ENCODE results near the gene POT1. TPM values are rescaled to one million over a fixed set of nuclear protein-coding genes. Genes with fewer than 3 reads are reported as not detected.
A peak's percentile ranks its signal among the peaks of the same experiment; 100 is the strongest.
"Not testable (repeated sequence)": the region's sequence is repeated elsewhere in the genome, so short reads cannot be mapped to it uniquely, and the experiment has no call there.

POT1 gene, protein sequence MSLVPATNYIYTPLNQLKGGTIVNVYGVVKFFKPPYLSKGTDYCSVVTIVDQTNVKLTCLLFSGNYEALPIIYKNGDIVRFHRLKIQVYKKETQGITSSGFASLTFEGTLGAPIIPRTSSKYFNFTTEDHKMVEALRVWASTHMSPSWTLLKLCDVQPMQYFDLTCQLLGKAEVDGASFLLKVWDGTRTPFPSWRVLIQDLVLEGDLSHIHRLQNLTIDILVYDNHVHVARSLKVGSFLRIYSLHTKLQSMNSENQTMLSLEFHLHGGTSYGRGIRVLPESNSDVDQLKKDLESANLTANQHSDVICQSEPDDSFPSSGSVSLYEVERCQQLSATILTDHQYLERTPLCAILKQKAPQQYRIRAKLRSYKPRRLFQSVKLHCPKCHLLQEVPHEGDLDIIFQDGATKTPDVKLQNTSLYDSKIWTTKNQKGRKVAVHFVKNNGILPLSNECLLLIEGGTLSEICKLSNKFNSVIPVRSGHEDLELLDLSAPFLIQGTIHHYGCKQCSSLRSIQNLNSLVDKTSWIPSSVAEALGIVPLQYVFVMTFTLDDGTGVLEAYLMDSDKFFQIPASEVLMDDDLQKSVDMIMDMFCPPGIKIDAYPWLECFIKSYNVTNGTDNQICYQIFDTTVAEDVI
- 80.9 TPM for total RNA-seq

DNA sequence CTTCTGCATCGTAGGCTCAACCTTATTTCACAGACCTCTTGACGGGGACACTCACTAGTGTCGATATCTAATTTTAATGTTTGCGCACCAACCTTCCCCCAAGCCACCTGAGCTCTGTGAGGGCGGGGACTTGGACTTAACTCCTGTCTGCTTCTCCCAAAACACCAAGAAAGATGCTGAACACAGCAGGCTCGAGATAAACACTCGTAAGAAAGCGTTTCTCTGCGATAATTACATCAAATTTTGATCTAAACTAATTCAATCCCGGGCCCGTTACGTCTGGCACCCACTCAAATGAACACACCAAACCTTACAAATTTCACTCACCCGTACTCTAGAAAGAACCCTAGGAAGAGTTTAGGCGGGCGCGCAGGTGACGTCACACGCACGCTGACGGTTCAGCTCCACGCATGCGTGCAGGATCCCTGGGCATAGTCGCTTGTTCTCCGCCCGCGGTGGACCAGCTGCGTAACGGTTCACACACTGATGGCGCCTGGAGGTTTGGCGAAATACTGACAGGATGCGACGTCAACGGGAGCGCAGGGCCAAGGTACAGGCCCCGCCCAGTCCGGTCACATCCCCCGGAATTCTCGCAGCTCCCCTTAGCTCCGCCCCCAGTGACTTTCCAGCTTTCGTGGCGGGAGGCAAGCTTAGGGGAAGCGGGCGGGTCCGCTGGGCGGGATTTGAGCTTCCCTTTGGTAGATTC is at the start of gene POT1:
Gene POT1, minus strand, starts transcription at position 359 of the 706 bp plus-strand sequence. CDS start 32,652 bp downstream, outside the sequence.
- DNase-seq: peak; percentile 99

DNA sequence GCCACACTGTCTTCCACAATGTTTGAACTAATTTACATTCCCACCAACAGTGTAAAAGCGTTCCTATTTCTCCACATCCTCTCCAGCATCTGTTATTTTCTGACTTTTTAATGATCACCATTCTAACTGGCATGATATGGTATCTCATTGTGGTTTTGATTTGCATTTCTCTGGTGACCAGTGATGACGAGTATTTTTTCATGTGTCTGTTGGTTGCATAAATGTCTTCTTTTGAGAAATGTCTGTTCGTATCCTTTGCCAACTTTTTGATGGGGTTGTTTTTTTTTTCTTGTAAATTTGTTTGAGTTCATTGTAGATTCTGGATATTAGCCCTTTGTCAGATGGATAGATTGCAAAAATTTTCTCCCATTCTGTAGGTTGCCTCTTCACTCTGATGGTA is 45.5 kb upstream of the POT1 start:
- DNase-seq: not testable (repeated sequence)

DNA sequence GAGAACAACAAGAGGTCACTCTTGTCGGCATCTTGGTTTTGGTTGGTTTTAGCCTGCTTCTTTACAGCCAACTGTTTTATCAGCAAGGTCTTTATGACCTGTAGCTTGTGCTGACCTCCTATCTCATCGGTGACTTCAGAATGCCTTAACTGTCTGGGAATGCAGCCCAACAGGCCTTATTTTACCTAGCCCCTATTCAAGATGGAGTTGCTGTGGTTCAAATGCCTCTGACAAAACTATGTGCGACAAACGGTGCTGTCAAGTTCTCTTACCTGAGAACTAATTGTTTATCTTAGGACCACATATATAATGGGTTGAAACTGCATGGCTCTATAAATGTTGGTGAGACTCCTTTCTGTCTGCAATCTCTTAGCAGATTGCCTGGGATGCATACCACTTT is 35.9 kb upstream of the POT1 start:
- DNase-seq: no peak

DNA sequence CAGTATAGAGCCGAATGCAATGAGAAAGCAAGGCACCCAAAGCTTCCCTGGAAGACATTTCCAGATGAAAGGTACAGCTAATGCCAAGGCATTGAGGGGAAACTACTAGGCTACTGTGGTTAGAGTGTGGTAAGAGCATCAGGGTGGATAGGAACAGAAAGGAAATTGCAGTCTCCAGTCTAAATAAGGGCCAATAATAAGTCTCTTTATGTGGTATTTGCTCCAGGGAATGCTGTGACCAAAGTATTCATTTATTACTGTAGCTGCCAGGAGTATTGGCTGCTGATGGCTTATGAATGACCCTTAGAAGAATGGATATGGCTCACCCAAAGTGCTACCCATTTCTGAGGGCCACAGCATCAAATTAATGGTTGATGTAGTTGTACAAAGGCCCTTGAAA is 30.1 kb upstream of the POT1 start:
- no peak for DNase-seq

DNA sequence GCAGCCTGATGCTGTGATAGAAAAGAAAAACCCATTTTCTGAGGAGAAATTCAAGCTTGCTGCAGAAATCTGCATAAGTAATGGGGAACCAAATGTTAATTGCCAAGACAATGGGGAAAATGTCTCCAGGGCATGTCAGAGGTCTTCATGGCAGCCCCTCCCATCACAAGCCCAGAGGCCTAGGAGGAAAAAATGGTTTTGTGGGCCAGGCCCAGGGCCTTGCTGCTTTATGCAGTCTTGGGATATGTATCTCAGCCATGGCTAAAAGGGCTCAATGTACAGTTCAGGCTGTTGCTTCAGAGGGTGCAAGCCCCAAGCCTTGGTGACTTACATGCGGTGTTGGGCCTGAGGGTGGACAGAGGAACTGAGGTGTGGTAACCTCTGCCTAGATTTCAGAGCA is 28.3 kb upstream of the POT1 start:
- not testable (repeated sequence) for DNase-seq

DNA sequence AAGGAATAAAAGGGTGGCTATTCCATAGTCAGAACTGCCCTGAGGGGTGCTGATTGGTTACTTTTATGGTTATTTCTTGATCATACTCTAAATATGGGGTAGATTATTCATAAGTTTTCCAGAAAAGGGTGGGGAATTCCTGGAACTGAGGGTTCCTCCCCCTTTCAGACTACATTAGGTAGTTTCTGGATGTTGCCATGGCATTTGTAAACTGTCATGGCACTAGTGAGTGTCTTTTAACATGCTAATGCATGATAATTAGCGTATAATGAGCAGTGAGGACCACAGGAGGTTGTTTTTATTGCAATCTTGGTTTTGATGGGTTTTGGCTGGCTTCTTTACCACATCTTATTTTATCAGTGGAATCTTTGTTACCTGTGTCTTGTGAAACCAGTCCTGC is 26.5 kb upstream of the POT1 start:
- DNase-seq: no peak

DNA sequence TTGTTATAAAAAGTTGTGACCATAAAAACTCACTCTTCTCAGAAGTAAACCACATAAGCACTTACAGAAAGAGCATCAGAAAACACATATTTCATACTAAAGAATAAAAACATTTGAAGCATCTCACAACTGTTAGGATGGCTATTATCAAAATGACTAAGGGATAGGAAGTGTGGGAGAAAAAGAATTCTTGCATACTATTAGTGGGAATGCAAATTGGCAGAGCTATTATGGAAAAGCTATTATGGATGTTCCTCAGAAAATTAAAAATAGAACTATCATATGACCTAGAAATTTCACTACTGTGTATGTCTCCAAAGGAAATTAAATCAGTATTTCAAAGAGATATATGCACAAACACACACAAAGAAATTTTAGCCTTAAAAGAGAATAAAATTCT is 25.2 kb upstream of the POT1 start:
- DNase-seq: no peak

DNA sequence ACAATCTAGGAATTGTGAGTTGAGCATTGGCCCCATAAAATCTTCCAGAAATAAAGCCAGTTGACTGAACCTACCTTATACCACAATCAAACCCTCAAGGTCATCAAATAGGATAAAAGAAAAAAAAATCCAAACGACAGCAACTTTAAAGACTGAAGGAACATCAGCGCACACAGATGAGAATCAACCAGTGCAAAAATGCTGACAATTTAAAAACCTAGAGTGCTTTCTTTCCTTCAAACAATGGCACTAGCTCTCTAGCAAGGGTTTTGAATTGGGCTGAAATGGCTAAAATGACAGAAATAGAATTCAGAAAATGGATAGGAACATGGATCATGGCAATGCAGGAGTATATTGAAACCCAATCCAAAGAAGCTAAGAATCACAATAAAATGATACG is 16.1 kb upstream of the POT1 start:
- DNase-seq: no peak

DNA sequence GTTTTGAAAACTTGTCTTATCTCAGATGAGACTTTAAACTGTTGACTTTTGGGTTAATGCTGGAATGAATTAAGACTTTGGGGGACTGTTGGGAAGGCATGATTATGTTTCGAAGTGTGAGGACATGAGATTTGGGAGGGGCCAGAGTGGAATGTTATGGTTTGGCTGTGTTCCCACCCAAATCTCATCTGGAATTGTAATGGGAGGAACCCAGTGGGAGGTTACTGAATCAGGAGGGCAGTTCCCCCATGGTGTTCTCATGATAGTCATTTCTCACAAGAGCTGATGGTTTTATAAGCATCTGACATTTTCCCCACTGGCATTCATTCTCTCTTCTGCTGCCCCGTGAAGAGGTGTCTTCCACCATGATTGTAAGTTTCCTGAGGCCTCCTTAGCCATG is 13.8 kb upstream of the POT1 start:
- DNase-seq: no peak

DNA sequence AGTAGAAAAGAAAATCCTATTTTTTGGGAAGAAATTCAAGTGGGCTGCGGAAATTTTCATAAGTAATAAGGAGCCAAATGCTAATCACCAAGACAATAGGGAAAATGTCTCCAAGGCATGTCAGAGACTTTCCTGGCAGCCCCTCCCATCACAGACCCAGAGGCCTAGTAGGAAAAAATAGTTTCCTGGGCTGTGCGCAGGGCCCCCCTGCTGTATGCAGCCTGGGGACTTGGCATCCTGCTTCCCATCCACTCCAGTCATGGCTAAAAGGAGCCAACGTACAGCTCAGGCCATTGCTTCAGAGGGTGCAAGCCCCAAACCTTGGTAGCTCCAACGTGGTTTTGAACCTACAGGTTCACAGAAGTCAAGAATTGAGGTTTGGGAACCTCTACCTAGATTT is 12.8 kb upstream of the POT1 start:
- no peak for DNase-seq

DNA sequence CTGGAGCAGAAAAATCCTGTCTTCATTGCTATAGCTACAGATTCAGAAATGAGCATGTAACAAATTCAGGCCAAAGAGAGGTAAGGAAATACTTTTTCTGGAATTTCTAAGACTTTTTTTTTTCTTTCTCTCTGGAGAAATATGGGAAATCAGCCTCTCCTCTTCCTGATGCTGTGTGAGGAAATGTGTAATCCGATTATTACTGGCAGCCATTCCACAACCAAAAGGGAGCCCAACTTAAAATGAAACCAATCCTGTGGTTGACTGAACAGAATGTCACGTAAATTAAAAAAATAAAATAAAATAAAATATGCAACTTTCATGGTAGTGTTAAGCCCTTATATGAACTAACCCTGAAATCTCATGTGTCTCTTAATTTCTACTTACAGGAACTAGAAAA is 10.7 kb upstream of the POT1 start:
- no peak for DNase-seq

DNA sequence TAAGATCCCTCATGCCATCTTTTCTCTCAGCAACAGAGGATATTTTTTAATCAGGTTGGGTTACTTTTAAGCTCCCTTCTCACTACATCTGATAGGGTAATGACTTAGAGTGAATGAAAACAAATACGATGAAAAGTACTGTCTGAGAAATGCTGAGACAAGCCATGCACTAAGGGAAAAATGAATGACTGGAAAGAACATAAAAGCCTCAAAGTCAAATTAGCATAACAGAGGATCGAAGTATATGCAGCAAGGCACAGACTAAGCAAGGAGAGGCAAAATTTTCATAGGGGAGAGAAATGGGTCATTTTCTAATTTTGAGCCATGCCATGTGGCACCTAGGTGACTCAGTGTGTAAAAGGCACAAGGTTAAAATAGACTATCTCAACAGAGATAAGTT is 8.5 kb upstream of the POT1 start:
- DNase-seq: no peak

DNA sequence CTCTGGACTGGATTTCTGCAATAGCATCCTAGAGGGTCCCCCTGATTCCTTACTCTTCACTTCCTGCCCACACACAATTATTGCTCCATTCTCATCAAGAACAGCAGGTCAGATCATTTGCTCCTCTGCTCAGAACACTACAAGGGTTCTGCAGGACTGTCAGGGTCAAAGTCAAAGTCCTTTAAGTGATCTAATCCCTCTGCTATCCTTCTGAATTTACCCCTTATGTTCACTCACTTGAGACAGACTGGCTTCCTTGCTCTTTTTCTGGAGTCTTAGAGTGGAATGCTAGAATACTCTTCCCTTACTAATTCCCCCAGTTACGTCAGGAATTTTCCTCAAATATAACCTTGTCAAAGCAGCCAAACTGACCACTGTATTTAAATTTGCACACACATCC is 7.5 kb upstream of the POT1 start:
- DNase-seq: no peak

DNA sequence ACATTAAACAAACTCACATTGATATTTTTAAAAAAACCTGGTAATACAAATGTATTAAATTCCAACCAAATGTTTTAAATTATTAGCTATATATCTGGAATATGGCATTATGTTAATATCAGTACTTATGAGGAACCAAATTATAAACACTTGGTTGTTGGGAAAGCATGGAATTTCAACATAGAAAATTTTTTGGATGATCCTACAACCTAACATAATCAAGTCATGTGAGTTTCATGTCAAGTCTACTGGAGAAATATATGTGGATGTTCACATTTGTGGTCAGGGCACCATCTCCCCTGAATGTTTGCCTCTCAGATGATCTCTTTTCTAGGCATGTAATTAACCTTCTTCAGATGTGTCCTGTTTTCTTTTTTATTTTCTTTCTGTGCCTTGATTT is 5.2 kb upstream of the POT1 start:
- DNase-seq: no peak

DNA sequence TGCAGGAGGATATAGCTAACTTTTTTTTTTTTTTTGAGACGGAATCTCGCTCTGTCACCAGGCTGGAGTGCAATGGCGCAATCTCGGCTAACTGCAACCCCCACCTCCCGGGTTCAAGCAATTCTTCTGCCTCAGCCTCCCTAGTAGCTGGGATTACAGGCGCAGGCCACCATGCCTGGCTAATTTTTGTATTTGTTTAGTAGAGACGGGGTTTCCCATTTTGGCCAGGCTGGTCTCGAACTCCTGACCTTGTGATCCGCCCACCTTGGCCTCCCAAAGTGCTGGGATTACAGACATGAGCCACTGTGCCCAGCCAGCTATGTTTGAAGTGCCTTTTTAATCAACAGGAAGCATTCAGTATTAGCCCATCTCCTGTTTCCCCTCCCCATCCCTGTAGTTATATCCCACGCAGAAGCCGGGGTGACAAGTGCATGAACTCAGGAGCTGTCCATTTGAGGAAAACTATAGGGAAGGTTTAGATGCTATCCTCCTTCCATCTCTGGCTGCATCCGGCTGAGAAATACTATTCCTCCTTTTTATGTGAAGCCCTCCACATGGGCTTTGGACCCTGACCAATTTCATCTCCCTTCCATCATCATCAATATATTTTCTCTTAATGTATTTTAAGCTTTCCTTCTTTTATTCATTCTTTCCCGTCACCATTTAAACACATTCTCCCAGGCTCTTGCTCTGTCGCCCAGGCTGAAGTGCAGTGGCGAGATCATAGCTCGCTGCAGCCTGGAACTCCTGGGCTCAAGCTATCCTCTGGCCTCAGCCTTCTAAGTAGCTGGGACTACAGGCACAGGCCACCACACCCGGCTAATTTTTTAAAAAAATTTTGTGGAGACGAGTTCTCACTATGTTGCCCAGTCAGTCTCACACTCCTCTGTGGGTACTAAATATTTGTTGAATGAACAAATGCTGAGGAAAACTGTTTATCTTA is 1.3 kb upstream of the POT1 start:
- no peak for DNase-seq

DNA sequence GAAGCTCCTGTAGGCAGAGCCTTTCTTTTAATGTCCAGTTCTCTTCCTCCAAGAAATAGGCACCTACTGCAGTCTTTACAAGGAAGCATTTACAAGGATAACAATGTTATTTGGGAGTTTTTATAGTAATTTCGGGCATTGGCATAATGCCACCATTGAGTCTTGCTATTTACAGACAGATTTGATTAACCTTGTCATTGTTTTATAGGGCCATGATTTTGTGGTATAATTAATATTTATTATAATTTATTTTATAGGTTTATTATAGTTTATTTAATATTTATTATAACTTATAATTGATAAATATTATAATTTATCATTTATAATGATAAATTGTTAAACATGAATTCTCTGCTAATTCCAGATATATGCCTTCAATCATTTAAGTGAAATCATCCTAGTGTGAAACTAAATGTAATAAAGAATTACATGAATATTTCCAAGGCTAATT is 573 bp upstream of the POT1 start:
- DNase-seq: no peak

DNA sequence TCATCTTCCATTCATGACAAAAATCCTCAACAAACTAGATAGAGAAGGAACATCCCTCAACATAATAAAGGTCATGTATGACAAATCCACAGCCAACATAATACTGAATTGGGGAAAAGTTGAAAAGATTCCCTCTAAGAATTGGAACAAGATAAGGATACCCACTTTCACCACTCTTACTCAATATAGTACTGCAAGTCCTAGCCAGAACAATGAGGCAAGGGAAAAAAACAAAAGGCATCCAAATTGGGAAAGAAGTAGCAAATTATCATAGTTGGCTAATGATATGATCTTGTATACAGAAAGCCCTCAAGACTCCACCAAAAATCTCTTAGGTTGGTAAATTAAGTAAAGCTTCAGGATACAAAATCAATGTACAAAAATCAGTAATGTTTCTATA is 4.7 kb downstream of the POT1 start:
- DNase-seq: no peak

DNA sequence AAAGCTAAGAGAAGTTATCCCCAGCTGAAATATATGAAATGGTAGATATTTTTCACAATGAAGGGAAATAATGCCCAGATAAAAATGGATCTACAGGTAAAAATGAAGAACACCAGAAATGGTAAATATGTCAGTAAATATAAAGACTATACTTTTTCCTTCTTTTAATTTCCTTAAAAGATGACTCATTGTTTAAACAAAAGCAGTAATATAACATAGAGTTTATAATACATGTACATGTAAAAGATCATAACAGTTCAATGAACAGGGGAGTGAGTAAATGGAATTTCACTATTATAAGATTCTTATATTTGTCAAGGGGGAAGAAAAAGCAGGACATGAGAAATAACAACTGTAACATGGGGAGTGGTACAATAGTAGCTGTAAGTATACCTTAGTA is 7.4 kb downstream of the POT1 start:
- DNase-seq: no peak

DNA sequence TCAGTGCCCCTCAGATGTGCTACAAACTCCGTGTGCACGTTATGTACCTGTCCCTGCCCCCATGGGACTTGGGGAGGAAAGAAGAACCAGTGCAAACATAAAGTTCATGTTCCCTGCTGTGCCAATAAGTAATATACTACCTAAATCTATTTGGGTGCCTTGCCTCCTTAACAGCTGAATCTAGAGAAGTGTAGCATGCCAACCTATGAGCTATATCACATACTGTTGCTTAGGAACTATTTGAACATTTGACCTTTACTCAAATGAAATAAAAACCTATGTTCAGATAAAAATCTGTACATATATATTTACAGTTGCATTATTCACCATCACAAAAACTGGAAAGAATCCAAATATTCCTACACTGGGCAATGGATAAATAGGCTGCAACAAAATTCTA is 9.8 kb downstream of the POT1 start:
- DNase-seq: no peak

DNA sequence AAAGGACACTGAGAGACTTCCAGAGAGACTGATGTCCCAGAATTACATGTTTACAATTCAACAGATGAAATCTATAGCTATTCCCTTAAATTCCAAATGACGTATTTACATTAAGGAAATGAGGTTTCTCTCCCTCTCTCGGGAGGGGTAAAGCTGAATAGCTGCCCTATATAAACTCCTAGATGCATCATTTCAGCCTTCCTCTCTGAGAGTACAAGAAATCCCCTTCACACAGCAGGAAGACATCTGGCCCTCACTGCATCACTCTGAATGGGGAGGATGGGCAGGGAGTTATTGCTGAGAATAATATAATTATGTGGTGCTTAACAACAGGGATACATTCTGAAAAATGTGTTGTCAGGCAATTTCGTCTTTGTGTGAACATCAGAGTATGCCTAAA is 11.0 kb downstream of the POT1 start:
- no peak for DNase-seq

DNA sequence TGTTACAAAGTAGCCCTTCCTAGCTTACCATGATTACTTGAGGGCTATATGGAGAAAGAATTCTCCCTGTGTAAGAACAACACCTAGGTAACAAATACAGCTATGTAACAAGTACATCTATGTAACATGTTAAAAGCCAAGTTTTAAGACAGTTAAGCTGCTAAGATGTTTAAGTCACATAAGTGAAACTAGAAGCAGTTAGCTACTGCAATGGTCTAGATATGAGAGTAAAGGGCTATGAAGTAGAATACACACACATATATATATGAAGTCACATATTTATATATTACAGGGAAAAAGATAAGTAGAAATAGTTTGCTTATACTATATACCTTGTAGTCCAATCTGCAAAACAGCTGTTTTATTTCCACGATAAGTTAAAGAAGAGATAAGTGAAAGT is 14.4 kb downstream of the POT1 start:
- no peak for DNase-seq

DNA sequence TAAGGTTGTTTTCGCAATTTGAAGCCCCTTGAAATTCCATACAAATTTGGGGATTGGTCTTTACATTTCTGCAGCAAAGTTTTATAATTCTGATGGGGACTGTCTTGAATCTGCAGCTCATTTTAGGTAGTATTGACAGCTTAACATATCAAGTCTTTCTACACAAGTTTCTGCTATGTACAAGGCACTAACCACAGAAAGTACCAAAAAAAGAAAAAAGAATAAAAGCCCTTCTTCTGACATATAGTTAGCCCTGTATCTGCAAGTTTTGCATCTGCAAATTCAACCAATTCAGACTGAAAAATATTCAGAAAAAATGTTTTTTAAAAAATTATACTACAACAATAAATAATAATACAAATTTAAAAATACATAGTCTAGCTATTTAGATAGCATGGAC is 15.3 kb downstream of the POT1 start:
- no peak for DNase-seq

Measured in occipital lobe (tissue), 2 donors.